Panc1 (cell line): ENCODE data around the gene ARFIP1. TPM values are rescaled to one million over a fixed set of nuclear protein-coding genes. Genes with fewer than 3 reads are reported as not detected.

Source experiments
- ATAC-seq: fragments of 200-7000 bp; cut with Tn5 transposase; 2 replicates; pipeline ENCODE4 v1.9.1; 2020; ENCODE audit warnings: mild to moderate bottlenecking, moderate library complexity
- BruUV-seq: library from RNA; stranded (reverse); fragments of 400-500 nt; replicated peaks from 2 replicates; lab custom pipeline; 2021; lab: Mats Ljungman, UMichigan
- CTCF ChIA-PET: fragments of 300-600 bp; sonication (Branson Sonifier 250); formaldehyde crosslinking; loops from one replicate; lab custom pipeline; 2022; ENCODE audit warnings: antibody characterized with exemption; lab: Charles Lee
- POLR2A ChIA-PET: fragments of 300-600 bp; sonication (Branson Sonifier 250); formaldehyde crosslinking; loops from one replicate; lab custom pipeline; 2022; ENCODE audit warnings: antibody characterized with exemption; lab: Charles Lee
- DNase-seq: peaks from one replicate; pipeline ENCODE4 v3.0.0-alpha.2; 2010; ENCODE audit warnings: low read depth, low spot score
- H3K27ac ChIP-seq: 2 replicates; pipeline ENCODE4 v1.5.1; 2011; ENCODE audit warnings: mild to moderate bottlenecking, low read length, inconsistent platforms
- H3K27me3 ChIP-seq: fragments of 200-500 bp; sonication (Bioruptor generic); 2 replicates; pipeline ENCODE4 v1.6.0; 2014; ENCODE audit warnings: low read length, inconsistent platforms; ENCODE audit not compliant: control insufficient read depth, insufficient read depth
- H3K36me3 ChIP-seq: fragments of 200-500 bp; sonication (Bioruptor generic); 2 replicates; pipeline ENCODE4 v1.5.1; 2014; ENCODE audit warnings: inconsistent platforms, mild to moderate bottlenecking, low read length, moderate library complexity; ENCODE audit not compliant: control insufficient read depth, insufficient read depth
- H3K4me1 ChIP-seq: 2 replicates; pipeline ENCODE4 v1.5.1; 2011; ENCODE audit warnings: inconsistent platforms, mild to moderate bottlenecking, low read length, moderate library complexity; ENCODE audit not compliant: control insufficient read depth, insufficient read depth
- H3K4me3 ChIP-seq, 2 experiments: 2 replicates each; pipeline ENCODE4 v1.5.1; 2011 to 2012; ENCODE audit warnings: low read depth in 2 of 2, low read length in 2 of 2, mild to moderate bottlenecking in 2 of 2, inconsistent platforms in 1 of 2, moderate library complexity in 1 of 2
- H3K9me3 ChIP-seq: fragments of 200-500 bp; sonication (Bioruptor generic); 2 replicates; pipeline ENCODE4 v1.5.1; 2014; ENCODE audit warnings: low read depth, mild to moderate bottlenecking, inconsistent platforms, low read length, moderate library complexity; ENCODE audit not compliant: control insufficient read depth, insufficient read depth
- CTCF ChIP-seq: fragments of 450-650 bp; IDR thresholded peaks from 2 replicates; pipeline ENCODE4 v1.5.1; 2017; ENCODE audit warnings: mild to moderate bottlenecking
- POLR2AphosphoS5 ChIP-seq: IDR thresholded peaks from 2 replicates; pipeline ENCODE4 v1.6.1; 2012; ENCODE audit warnings: mild to moderate bottlenecking, low read depth, low read length, moderate library complexity
- REST ChIP-seq, 2 experiments: IDR thresholded peaks; 2 replicates each; pipeline ENCODE4 v1.6.1; 2011 to 2012; ENCODE audit warnings: low read depth in 2 of 2, control low read depth in 1 of 2, low read length in 1 of 2, mild to moderate bottlenecking in 1 of 2, moderate library complexity in 1 of 2; ENCODE audit not compliant: insufficient read depth in 1 of 2
- SIN3A ChIP-seq: IDR thresholded peaks from 2 replicates; pipeline ENCODE4 v1.6.1; 2012; ENCODE audit warnings: low read depth, mild to moderate bottlenecking, low read length, moderate library complexity, borderline replicate concordance; ENCODE audit not compliant: insufficient read depth
- TCF7L2 ChIP-seq: IDR thresholded peaks from 2 replicates; pipeline ENCODE4 v1.6.1; 2011; ENCODE audit warnings: mild to moderate bottlenecking, low read depth, low read length, inconsistent platforms
- in situ Hi-C: cut with HindIII; loops from 2 replicates; pipeline ENCODE4 v1.10.0; 2016; ENCODE audit warnings: low sequenced_read_pairs, low pct_unique_long_range_greater_than_20kb
- intact Hi-C: fragments of 100-400 bp; cut with micrococcal nuclease; formaldehyde crosslinking; loops from one replicate; pipeline ENCODE4 v1.10.0; 2022; ENCODE audit not compliant: unreplicated experiment
- total RNA-seq: library from RNA; stranded (reverse); gene quantifications from one replicate; pipeline ENCODE4 v1.2.1, GENCODE V29; 2021; ENCODE audit not compliant: unreplicated experiment

ARFIP1 gene
- total RNA-seq, 1 experiment from 2014 or later, result 22.2 TPM

- no peak for TF ChIP-seq POLR2AphosphoS5
- Histone ChIP-seq H3K27me3 (peaks cover 5% of the 10 kb centered on the region; the same call in 1 of the 2 replicates), H3K27ac (no peak overlapping the region), H3K4me3 (no peak overlapping the region), H3K36me3 (no peaks in the 10 kb centered on the region), H3K9me3 (no peaks in the 10 kb centered on the region), H3K4me1 (no peaks in the 10 kb centered on the region)
- ATAC-seq (no peak), DNase-seq (no peak)
- intact Hi-C loops, result no loop called here
- in situ Hi-C loops, result no loop called here
- ChIA-PET POLR2A (no interaction called here), CTCF (no interaction called here)
- BruUV-seq, result no TSS peak
These were observed 160.7 kb downstream of the ARFIP1 start for GRCh38 chr4:152940461-152940860.

- Histone ChIP-seq H3K9me3 (no peaks in the 10 kb centered on the region), H3K4me1 (no peaks in the 10 kb centered on the region), H3K27ac (no peak overlapping the region), H3K27me3 (peaks cover 5% of the 10 kb centered on the region; the same call in 1 of the 2 replicates), H3K4me3 (no peak overlapping the region), H3K36me3 (no peaks in the 10 kb centered on the region)
- DNase-seq (no peak), ATAC-seq (no peak)
- no peak for TF ChIP-seq CTCF
- CTCF ChIA-PET, result no interaction called here
- POLR2A ChIA-PET, result no interaction called here
- in situ Hi-C loops, result no loop called here
- intact Hi-C loops, result no loop called here
- no TSS peak for BruUV-seq
These were observed 161.7 kb downstream of the ARFIP1 start for GRCh38 chr4:152941411-152941810.

- no peaks in the 10 kb centered on the region for H3K4me1 ChIP-seq
- TF ChIP-seq POLR2AphosphoS5, result no peak
- TF ChIP-seq REST (IDR thresholded peaks at IDR 0.05; ENCODE audit: insufficient read depth in 1 of 2, low read depth in 2 of 2, low read length in 1 of 2), result no peak
- no peak for TF ChIP-seq SIN3A
- TF ChIP-seq CTCF, result no peak
- TF ChIP-seq TCF7L2, result no peak
- no peak overlapping the region for H3K4me3 ChIP-seq
- ATAC-seq, result no peak
- H3K27ac ChIP-seq, result no peak overlapping the region
- DNase-seq, result no peak
- H3K36me3 ChIP-seq, result no peaks in the 10 kb centered on the region
- POLR2A ChIA-PET, result no interaction called here
- in situ Hi-C loops, result no loop called here
- intact Hi-C loops, result no loop called here
- peaks cover 5% of the 10 kb centered on the region; the same call in 1 of the 2 replicates for H3K27me3 ChIP-seq
- H3K9me3 ChIP-seq, result no peaks in the 10 kb centered on the region
- no TSS peak for BruUV-seq
- CTCF ChIA-PET, result no interaction called here
These were observed 162.6 kb downstream of the ARFIP1 start for GRCh38 chr4:152942346-152942745.
